GM18517 (cell line): ENCODE results near the gene USP34.

Source experiments
- ATAC-seq: cut with Tn5 transposase; IDR thresholded peaks from one replicate; pipeline ENCODE4 v1.9.1; 2021; ENCODE audit warnings: mild to moderate bottlenecking, moderate library complexity; ENCODE audit not compliant: unreplicated experiment

The USP34 gene

GRCh38 chr2:61255580-61256437 is 215.1 kb downstream of the USP34 start:
- ATAC-seq, result no peak

GRCh38 chr2:61254536-61254935 is 216.4 kb downstream of the USP34 start:
- no peak for ATAC-seq

- no peak for ATAC-seq
Observed at GRCh38 chr2:61253136-61253535, 217.8 kb downstream of the USP34 start.

GRCh38 chr2:61252031-61252430 is 218.9 kb downstream of the USP34 start:
- ATAC-seq, result no peak

GRCh38 chr2:61249521-61250071 is 221.3 kb downstream of the USP34 start:
- no peak for ATAC-seq

- no peak for ATAC-seq
Observed at GRCh38 chr2:61247204-61247812, 223.6 kb downstream of the USP34 start.

GRCh38 chr2:61244694-61245093 is 226.2 kb downstream of the USP34 start:
- ATAC-seq, result no peak

GRCh38 chr2:61241266-61241665 is 229.6 kb downstream of the USP34 start:
- no peak for ATAC-seq

GRCh38 chr2:61238219-61239012 is 232.5 kb downstream of the USP34 start:
- ATAC-seq, result no peak

- ATAC-seq, result no peak
Observed at GRCh38 chr2:61235716-61236115, 235.2 kb downstream of the USP34 start.

GRCh38 chr2:61233581-61233980 is 237.3 kb downstream of the USP34 start:
- ATAC-seq, result no peak

- no peak for ATAC-seq
Observed at GRCh38 chr2:61229936-61230335, 241.0 kb downstream of the USP34 start.

GRCh38 chr2:61222567-61222966 is 248.3 kb downstream of the USP34 start:
- ATAC-seq, result no peak

- ATAC-seq, result no peak
Observed at GRCh38 chr2:61221819-61222218, 249.1 kb downstream of the USP34 start.

- no peak for ATAC-seq
Observed at GRCh38 chr2:61220768-61221167, 250.1 kb downstream of the USP34 start.

GRCh38 chr2:61218817-61219170 is 252.1 kb downstream of the USP34 start:
- no peak for ATAC-seq

- no peak for ATAC-seq
Observed at GRCh38 chr2:61218076-61218816, 252.6 kb downstream of the USP34 start.

- no peak for ATAC-seq
Observed at GRCh38 chr2:61214171-61214570, 256.7 kb downstream of the USP34 start.

GRCh38 chr2:61210332-61210981 is 260.4 kb downstream of the USP34 start:
- no peak for ATAC-seq

GRCh38 chr2:61205132-61205531 is 265.8 kb downstream of the USP34 start:
- no peak for ATAC-seq
